Measurements from ENCODE around the gene LRRC17.

Gene LRRC17

GRCh38 chr7:102912742-102913141 lies at the start of gene LRRC17:
Gene LRRC17, plus strand, starts transcription at chr7:102913000. Its CDS starts 20,914 bp downstream, at chr7:102933914.
- DNase-seq = no peak

- no peak for DNase-seq
Measured at GRCh38 chr7:102864958-102865357, 47.8 kb upstream of the LRRC17 start.

- DNase-seq = no peak
Measured at GRCh38 chr7:102866535-102867215, 46.1 kb upstream of the LRRC17 start.

GRCh38 chr7:102869195-102869594 lies 43.6 kb upstream of the LRRC17 start:
- no peak for DNase-seq

GRCh38 chr7:102872460-102872859 lies 40.3 kb upstream of the LRRC17 start:
- DNase-seq = no peak

GRCh38 chr7:102873470-102874165 lies 39.2 kb upstream of the LRRC17 start:
- no peak for DNase-seq

- DNase-seq = no peak
Measured at GRCh38 chr7:102874166-102874829, 38.5 kb upstream of the LRRC17 start.

GRCh38 chr7:102874966-102875365 lies 37.8 kb upstream of the LRRC17 start:
- DNase-seq = no peak

- DNase-seq = peak in 1 of 4 experiments; percentile 3
Measured at GRCh38 chr7:102875700-102876295, 37.0 kb upstream of the LRRC17 start.

- no peak for DNase-seq
Measured at GRCh38 chr7:102883098-102883860, 29.5 kb upstream of the LRRC17 start.

GRCh38 chr7:102888561-102889233 lies 24.1 kb upstream of the LRRC17 start:
- no peak for DNase-seq

- DNase-seq = no peak
Measured at GRCh38 chr7:102889851-102890250, 22.9 kb upstream of the LRRC17 start.

- DNase-seq = no peak
Measured at GRCh38 chr7:102890292-102890970, 22.4 kb upstream of the LRRC17 start.

- no peak for DNase-seq
Measured at GRCh38 chr7:102890971-102891692, 21.7 kb upstream of the LRRC17 start.

- no peak for DNase-seq
Measured at GRCh38 chr7:102891693-102892261, 21.0 kb upstream of the LRRC17 start.

- no peak for DNase-seq
Measured at GRCh38 chr7:102892631-102893278, 20.0 kb upstream of the LRRC17 start.

- no peak for DNase-seq
Measured at GRCh38 chr7:102895602-102896001, 17.2 kb upstream of the LRRC17 start.

- no peak for DNase-seq
Measured at GRCh38 chr7:102896585-102896984, 16.2 kb upstream of the LRRC17 start.

- DNase-seq = no peak
Measured at GRCh38 chr7:102897211-102897631, 15.6 kb upstream of the LRRC17 start.
